GM21381 (cell line): ENCODE data around the gene DENND4C.
"Not testable (repeated sequence)": the region's sequence is repeated elsewhere in the genome, so short reads cannot be mapped to it uniquely, and the experiment has no call there.

ENCODE experiments used
- ATAC-seq: cut with Tn5 transposase; IDR thresholded peaks from one replicate; pipeline ENCODE4 v1.9.1; 2021; ENCODE audit warnings: mild to moderate bottlenecking, moderate library complexity; ENCODE audit not compliant: unreplicated experiment

DENND4C gene

DNA sequence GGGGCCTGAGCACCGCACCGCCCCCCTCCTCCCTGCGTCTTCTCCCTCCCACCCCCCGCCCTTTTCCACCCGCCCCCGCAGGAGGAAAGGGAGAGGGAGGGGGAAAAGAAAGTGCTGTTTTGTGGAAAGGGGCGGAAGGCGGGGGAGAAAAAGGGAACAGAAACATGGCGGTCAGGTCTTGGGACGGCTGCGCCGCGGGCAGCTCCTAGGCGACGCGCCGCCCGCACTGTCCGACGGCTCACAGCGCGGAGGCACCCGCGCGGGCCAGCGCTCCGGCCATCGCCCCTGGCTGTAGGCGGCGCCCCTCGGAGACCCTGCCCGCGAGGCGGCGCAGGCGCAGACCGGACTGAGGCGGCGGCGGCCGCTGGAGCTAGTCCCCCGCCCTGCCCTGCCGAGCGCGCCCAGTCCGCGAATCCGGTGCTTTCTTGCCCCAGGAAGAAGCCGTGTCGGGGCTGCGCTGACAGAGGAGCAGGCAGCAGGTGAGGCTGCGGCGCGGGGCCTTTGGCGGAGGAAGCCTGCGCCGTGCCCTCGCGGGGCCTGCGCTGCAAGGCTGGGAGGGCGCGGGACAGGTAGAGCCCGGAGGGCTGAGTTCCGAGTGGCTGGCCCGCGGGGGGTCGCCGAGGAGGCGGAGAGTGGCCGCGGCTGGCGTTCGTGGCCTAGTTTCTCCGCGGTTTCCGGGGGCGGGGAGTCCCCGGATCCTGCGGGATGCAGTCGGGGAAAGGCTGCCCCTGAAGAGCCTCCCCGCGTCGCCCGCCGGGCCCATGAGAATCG is at the start of gene DENND4C:
Gene DENND4C, plus strand, starts transcription at position 339 of the 771 bp plus-strand sequence. CDS start 45,482 bp downstream, outside the sequence.
- peak; percentile 77 for ATAC-seq

DNA sequence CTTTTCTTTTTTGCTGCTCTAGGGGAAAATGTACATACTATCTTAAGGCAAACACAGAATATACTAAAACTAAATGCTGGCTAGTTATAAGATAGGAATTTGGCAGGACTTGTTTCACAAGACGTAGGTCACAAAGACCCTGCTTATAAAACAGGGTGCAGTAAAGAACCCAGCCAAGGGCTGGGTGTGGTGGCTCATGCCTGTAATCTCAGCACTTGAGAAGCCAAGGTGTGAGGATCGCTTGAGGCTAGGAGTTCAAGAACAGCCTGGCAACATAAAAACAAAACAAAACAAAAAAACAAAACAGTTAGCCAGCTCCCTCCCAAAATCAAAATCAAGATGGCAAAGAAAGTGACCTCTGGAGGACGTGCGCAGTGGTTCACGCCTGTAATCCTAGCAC is 49.5 kb upstream of the DENND4C start:
- ATAC-seq = no peak

DNA sequence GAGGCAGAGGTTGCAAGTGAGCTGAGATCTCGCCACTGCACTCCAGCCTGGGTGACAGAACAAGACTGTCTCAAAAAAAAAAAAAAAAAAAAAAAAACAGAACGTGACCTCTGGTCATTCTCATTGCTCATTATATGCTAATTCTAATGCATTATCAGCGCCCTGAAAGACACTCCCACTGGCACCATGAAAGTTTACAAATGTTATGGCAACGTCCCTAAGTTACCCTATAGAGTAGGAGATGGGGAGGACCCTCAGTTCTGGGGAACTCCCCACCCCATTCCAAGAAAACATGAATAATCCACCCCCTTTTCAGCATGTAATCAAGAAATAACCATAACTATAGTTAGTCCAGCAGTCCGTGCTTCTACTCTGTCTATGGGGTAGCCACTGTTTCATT is 48.9 kb upstream of the DENND4C start:
- ATAC-seq = no peak

DNA sequence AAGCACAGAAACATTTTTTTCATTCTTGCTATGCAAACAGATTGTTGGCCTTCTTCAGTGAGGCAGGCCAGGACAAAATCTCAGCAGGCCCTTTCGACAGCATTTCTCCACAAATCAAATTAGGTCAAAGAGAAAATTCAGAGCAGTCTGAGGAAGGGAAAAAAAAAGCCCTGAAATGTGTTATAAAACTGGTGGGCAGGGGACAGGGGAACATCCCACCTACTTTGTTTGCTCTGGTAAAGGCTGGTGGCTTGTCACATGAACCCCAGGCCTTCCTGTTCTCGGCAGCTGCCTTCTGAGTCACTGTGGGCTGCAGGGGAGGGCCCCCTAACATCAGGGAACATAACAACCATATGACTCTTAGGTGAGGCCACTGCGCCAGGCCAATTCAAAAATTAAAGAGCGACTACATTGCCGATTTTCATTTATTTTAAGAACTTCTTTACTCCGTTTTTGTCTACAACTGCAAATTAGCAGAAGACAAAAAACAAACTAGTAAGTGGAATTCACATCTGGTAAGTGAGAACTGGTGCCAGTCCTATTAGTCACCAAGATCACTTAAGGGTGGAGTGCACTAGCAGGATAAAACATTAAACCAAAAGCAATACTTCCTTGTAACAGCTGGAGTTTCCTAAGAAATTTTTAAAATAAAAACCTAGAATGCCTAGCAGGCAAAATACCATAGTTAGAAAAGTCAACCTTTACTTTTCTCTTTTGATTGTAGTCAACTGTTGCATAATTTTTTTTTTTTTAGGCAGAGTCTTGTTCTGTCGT is 46.2 kb upstream of the DENND4C start:
- peak; percentile 99 for ATAC-seq

DNA sequence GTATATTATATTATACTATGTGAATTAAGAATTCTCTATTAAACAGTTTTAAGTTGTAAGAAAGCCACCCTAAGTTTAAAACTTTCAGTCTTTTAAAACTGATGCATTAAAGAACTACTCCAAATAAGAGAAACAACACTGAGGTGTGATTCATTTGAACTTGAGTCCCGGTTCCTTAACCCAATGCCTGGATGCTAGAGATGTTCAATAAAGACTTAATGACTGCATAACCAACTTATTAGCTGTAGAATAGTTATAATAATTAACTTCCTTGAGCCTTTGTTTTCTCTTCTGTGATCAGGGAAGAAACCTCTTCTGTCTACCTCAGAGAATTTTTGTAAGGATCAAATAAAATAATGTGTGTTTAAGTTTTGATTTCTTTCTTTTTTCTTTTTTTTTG is 45.3 kb upstream of the DENND4C start:
- no peak for ATAC-seq

DNA sequence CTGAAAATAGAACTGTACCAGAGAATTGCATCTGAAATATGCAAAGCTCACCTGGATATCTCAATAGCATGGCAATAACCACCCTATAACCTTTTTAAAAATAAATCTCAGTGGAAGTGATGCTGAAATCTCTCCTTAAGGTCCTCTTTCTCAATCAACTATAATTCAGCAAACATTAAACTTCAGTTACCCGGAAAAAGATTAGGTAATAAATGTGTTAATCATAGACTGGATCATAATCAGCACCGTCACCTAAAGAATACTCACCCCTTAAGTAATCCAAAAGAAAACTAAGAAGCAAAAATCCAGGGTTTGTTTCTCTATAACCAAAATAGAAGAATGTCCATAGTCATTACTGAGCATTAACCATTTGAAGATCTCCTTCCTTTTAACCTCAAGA is 44.3 kb upstream of the DENND4C start:
- no peak for ATAC-seq

DNA sequence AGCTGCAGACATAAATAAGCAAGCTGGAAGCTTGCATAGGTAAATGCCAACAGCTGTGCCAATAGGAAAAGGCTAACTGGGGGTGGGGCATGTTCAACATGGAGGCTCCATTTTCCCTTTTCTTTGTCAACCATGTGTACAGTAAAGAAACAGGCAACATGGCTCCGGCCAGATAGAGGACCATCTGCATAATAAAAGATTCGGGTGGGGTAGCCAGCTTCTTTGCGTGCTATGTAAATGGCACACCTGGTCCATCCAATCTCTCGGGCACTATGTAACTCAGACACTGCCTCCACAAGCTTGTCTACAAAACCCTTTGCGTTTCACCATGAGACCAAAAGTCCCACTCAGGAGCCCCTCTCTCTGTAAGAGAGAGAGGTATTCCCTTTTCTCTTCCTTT is 41.7 kb upstream of the DENND4C start:
- no peak for ATAC-seq

DNA sequence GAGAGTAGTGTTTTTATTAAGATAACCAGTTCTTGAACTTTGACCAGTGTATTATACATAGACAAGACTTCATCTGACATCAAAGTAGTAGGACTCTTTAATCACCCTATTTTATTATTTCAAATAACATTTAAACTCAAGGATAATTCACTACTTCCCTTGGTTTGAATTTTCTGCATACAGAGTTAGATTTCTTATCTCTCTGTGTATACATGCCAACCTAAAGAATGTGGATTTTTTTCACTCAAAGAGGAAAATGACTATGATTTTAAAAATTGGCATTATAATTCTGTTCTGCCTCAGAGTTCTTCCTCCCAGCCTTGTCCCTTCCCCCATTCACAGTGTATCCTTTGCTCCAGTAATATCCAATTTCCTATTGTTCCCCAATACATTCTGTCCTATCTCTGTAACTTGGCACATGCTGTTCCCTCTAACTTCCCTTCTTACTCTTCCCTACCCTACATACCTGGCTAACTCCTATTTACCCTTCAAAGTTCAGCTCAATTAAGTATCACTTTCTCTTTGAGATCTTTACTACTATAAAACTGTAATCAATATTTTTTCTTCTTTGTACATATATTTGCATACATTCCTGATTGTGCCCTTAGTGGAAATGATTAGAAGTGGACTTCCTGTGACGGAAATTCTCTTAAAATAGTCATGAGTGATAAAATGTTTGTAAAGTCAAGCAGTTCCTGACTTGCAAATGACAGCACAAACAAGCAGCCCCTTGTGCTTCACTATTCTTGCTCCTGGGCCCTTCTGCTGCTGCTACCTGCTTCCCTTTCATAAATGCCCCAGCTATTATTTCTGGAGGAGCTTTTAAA is 38.1 kb upstream of the DENND4C start:
- no peak for ATAC-seq

DNA sequence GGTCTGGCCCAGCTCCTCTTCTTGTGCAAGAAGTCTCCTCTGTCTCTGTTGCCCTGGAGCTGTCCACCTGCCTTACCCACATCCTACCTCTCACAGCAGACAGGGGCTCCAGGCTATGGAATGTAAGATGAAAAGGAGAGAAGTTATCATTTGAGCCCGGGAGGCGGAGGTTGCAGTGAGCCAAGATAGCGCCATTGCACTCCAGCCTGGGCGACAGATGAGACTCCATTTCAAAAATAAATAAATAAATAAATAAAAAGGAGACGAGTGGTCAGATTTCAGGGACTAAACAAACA is 37.5 kb upstream of the DENND4C start:
- no peak for ATAC-seq

DNA sequence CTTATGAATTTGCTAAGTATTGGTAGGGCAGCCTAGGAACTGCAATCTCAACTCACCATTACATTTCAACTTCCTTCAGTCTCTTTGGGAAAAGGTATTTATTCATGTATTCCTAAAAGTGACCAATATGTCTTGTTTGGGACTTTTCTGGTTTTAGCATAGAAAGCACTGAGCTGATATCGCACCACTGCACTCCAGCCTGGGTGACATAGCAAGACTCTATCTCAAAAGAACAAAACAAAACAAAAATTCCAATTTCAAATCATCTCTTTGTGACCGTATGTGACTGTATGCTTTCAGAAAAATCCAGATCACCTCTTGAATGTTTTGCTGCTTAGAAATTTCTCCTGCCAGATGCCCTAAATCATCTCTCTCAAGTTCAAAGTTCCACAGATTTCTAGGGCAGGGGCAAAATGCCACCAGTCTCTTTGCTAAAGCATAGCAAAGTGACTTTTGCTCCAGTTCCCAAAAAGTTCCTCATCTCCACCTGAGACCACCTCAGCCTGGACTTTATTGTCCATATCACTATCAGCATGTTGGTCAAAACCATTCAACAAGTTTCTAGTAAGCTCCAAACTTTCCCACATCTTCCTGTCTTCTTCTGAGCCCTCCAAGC is 37.0 kb upstream of the DENND4C start:
- not testable (repeated sequence) for ATAC-seq

DNA sequence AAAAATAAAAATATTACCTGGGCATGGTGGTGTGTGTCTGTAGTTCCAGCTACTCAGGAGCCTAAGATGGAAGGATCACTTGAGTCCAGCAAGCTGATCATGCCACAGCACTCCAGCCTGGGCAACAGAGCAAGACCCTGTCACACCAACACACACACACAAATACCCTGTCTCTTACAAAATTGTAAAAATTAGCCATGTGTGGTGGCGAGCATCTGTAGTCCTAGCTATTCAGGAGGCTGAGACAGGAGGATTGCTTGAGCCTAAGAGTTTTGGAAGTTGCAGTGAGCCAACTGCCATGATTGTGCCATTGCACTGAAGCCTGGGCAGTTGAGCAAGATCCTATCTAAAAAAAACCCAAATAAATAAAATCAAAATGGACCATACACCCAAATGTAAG is 32.1 kb upstream of the DENND4C start:
- no peak for ATAC-seq

DNA sequence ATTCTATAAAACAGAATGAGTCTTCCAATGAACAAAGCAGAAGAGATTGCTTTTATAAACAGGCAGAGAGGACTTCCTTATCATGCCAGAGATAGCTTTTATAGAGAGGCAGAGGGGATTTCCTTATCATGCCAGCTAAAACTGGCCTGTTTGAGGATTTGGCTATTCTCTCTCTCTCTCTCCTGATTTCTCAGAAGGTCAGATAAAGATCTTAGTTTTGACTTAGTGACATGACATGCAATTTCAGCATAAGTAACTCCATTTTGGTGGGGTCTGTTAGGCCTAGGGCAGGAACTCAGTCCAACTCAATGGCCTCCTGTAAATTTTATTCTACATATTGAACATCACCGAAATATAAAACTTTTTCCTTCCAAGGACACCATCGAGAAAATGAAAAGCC is 31.5 kb upstream of the DENND4C start:
- no peak for ATAC-seq

DNA sequence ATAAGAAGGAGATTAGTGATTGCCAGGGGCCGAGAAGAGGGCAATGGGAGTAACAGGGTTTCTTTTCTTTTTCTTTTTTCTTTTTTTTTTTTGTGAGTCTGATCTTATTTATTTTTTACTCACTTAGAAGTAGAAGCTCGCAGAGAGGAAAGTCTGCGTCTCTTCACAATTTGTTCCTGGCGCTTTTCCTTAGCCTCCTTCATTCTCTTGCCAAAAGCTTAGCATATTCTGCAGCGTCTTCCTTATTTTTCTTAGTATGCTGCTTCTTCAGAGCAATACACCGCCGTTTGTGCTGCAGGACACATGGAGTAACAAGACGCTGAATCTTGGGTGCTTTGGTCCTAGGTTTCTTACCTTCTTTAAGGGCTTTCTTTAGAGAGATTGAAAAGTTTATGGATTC is 30.3 kb upstream of the DENND4C start:
- no peak for ATAC-seq

DNA sequence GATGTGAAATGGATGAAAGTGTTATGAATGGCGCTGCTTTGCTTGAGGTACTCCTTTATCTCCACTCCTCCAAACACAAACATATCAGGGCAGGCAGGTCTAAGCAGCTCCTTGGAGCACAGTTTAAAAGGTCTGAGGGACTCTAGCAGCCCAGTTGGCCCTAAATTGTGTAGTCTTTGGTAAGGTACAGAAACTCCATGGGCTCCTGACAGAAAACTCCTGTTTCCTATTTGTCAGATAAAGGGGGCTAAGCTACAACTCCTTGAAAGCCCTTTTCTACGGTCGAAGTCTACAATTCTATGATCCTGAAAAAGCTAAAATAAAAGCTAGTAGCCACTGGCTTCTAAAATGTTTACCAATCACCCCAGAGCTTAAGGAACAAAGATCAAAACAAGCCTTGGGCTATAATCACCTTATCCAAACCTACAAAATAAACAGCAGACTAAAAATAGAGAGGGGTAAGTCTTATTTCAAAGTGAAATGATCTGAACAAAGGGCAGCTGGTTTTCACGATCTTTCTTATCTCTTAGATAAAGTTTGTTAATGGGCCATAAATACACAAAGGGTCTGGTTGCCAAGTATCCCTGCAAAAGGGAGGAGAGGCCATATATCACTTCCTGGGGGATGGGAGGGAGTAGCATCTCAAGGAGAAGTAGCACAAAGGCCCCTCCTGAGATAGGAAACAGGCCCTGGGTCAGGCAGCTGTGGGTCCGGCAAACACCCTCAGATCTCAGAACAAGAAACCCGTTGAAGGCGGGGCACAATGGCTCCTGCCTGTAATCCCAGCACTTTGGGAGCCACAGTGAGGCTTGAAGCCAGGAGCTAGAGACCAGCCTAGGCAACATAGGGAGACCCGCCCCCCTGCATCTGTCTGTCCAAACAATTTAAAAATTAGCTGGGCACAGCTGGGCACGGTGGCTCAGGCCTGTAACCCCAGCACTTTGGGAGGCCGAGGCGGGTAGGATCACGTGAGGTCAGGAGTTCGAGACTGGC is 28.3 kb upstream of the DENND4C start:
- ATAC-seq = no peak

DNA sequence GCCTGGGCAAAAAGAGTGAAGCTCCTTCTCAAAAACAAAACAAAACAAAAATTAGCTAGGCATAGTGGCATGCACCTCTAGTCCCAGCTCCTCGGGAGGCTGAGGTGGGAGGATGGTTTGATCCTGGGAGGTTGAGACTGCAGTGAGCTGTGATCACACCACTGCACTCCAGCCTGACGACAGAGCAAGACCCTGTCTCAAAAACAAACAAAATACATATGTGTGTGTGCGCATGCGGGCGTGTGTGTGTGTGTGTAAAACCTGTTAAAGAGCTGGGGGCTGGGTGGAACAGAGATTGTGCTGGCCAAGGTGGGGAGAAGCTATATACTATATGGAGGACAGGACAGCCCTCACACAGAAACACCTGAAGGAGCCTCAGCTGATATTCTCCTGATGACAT is 27.4 kb upstream of the DENND4C start:
- ATAC-seq = no peak

DNA sequence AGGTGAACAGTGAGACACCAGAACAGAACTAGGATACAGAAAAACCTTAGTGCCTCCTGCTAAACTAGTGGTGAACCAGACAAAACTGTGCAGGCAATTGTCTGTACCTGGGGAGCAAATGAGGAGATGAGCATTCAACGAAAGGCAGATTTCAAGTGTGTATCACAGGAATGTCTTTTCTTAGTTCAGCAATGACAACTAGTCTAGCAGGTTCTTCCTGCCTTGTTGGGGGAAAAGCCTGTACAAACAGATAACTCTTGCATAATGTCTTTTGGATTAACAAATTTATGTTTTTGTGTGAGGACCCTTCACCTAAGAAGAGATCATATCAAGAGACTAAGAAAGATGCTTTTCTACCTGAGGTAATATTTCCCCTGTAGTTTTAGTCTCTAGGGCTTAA is 21.8 kb upstream of the DENND4C start:
- ATAC-seq = no peak

DNA sequence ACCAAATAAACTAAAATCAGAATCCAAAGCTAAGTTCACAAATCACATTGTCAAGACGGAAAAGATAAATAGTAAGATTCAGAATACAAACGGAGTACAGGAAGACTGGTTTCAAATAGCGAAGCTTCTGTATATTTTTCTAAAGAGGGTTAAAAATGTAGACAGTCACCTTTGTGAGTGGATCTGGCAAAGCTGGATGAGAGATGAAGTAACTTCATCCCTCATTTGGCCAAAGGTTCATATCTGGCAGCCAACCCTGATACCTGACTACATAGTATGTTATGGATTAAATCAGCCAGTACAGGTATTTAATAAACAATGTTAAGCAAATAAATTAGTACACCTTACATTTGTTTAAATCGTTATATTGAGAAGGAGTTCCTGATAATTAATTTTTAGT is 21.3 kb upstream of the DENND4C start:
- ATAC-seq = no peak

DNA sequence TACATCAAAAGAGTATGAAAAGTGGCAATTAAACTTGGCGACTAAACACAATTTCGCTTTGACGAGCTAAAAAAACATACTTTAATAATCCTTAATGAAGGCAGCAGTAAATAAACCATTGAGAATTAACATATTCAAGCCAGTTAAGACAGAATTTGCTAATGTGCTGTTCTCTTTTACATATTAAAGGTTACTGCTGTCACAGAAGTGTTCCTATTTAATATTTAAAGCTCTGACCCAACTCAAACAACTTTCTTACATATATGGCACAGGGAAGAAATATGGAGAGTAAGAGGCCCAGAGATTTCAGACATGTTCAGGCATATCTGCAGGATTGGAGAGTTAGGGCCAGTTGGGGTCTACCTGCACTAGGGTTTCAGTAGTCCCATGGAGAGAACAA is 16.7 kb upstream of the DENND4C start:
- ATAC-seq = no peak

DNA sequence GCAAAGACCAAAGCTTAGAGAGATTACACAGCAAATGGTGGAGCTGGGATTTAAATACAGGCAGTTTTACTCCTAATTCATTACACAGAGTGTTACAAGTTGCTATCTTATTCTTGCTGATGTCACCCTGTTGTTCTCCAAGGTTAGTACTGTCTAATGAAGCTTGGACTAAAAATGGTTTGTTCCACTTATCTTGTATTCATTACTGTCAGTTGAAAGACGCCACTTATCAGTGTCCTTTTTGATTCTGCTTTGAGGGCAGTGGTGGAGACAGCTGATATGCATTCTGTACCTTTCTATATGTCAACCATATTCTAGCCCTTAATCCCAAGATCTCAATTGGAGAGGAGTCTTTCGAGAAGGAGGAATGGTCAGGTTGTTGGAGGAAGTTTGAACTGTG is 14.0 kb upstream of the DENND4C start:
- ATAC-seq = no peak

DNA sequence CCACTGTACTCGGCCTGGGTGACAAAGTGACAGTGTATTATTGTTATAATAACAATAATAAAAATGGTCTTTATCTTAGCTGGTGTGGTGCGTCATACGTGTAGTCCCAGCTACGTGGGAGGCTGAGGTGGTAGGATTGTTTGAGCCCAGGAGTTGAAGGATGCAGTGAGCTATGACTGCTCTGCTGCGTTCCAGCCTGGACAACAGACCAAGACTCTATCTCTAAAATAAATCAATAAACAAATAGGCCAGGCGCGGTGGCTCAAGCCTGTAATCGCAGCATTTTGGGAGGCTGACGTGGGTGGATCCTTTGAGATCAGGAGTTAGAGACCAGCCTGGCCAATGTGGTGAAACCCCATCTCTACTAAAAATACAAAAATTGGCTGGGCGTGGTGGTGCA is 9.2 kb upstream of the DENND4C start:
- no peak for ATAC-seq
